Activated T-cell treated with anti-CD3 and anti-CD28 coated beads for 1 hour (primary cell): ENCODE data around the gene TLE1.
"Not testable (repeated sequence)": the region's sequence is repeated elsewhere in the genome, so short reads cannot be mapped to it uniquely, and the experiment has no call there.

ENCODE experiments used
- DNase-seq: peaks from one replicate; pipeline ENCODE4 v3.0.0-alpha.2; 2020; ENCODE audit warnings: low read depth

The TLE1 gene

DNA sequence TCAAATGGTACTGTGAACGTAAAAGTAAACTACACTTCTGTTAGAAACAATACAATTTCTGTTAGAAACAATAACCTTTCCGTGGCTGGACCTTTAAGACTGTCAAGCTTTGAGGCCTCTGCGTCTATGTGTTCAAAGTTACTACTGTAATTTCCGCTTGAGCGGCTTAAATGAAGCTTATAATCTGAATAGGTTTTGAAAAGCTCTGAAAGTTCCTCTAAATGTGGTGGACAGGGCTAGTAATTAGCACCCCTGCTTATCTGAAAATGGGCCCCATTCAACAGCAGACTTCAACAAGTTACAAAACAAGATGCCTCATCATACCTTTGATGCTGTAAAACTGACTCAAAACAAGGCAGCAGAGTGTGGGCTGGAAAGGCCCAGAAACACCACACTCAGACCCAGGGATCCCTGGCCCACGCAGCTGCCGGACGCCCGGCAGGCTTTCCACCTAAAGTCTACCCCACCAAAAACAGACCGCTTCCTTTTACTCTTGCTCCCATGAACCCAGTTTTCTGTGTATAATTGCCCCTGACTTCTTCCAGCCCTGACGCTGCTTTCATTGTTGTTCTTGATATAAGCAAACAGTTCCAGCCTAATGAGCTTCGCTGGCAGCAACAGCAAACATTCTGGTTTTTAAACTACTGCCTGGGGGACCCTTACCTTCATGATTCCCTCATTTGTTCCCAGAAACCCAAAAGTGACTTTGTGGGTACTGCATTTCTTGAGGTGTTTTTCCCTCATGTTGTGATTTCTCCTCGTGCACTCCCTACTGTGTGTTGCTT lies 66.7 kb downstream of the TLE1 start:
- DNase-seq, result no peak

- no peak for DNase-seq
These were observed 67.5 kb downstream of the TLE1 start for GRCh38 chr9:81621785-81622259.

DNA sequence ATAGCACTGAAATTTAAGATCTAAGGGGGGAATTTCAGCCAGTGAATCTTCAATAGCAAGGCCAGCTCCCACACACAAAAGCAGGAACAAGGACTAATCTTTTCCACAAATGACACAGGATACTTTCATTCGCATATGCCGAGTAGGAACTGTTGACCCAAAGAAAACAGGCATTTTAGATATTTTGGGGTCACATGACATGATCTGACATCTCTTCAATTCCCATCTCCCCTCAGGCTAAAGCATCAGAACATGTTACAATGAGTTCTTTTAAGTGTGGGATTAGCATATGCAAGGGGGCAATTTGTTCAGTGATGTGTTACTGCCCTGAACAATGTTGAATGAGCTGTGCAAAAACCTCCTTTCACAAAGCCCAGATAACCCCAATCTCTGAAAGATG lies 68.2 kb downstream of the TLE1 start:
- DNase-seq, result no peak

- DNase-seq, result no peak
These were observed 69.4 kb downstream of the TLE1 start for GRCh38 chr9:81620002-81620390.

DNA sequence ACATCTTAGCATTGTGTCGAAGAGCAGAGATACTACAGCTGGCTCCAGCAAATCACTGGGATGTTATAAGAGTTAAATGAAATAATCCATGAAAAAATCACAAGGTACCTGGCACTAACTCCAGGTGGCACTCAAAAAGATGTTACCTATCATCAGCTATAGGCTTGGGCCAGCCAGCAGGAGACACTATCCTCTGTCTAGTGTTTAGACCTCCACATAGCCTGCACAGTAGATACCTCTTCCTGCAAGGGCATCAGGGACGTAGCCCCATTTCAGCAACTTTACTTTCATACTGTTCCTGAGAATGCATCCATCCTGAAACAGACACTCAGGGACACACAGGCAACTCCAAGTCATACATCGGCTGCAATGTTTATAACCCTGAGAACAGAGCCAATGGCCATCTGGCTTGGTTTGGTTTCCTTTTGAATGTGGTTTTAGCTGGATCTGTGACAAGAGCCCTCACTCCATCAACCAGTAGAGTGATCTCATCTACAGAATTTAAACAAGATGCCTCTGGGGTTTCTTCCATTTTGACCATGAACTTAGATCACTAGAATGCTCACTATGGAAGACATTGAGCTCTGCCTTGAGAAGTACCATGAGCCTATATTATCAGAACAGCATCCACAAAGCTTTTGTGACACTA lies 69.9 kb downstream of the TLE1 start:
- no peak for DNase-seq

DNA sequence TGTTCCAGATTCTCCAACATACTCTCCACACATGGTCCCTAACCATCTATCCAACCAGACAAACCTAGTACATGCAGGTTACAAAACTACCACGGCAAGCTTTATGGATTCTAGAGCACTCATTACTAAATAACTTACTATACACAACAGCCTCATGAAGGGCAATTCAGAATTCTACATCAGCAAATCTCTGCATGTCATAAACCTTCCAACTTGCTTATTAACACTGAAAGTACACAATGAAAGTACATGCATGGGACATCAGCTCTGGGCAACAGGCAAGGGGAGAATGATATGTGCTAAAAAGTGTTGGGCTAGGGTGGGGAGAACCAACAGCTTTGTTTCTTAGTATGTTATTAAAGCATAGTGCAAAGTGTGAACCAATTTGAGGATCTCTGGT lies 70.4 kb downstream of the TLE1 start:
- DNase-seq, result no peak

- DNase-seq, result no peak
These were observed 73.2 kb downstream of the TLE1 start for GRCh38 chr9:81616141-81616540.

GRCh38 chr9:81614335-81614734 lies 75.0 kb downstream of the TLE1 start:
- no peak for DNase-seq

DNA sequence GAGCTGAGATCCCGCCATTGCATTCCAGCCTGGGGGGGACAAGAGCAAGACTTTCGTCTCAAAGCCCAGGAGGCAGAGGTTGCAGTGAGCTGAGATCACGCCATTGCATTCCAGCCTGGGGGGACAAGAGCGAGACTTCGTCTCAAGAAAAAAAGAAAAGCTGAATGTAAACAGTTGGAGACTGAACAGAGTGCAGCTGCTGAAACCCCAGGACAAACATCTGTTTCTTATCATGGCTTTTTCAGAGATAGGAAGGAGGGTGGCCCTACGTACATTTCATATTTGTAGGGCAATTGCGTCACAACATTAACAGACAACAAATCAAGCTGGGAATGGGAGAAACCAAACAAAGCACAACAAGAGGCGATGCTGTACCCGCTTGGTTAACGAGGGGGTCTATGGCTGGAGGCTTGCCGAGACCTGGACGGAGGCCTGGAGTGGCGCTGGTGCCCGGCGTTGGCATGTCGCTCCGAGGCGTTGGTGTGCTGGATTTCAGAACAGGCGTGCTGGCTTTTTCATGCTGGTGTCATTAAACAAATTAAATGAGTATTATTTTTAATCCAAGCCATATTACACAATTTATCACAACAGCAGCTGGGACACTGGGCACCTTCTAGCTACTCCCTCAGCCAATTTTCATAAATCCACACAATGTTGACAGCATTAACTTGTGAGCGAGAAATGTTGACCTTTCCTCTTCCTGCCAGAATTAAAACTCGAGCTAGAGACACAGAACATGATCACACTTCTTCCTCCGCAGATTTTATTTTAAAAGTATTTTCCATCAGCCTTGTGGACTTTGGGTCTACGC lies 76.1 kb downstream of the TLE1 start:
- no peak for DNase-seq

GRCh38 chr9:81611664-81612063 lies 77.7 kb downstream of the TLE1 start:
- DNase-seq, result no peak

GRCh38 chr9:81610740-81611107 lies 78.6 kb downstream of the TLE1 start:
- DNase-seq, result no peak

DNA sequence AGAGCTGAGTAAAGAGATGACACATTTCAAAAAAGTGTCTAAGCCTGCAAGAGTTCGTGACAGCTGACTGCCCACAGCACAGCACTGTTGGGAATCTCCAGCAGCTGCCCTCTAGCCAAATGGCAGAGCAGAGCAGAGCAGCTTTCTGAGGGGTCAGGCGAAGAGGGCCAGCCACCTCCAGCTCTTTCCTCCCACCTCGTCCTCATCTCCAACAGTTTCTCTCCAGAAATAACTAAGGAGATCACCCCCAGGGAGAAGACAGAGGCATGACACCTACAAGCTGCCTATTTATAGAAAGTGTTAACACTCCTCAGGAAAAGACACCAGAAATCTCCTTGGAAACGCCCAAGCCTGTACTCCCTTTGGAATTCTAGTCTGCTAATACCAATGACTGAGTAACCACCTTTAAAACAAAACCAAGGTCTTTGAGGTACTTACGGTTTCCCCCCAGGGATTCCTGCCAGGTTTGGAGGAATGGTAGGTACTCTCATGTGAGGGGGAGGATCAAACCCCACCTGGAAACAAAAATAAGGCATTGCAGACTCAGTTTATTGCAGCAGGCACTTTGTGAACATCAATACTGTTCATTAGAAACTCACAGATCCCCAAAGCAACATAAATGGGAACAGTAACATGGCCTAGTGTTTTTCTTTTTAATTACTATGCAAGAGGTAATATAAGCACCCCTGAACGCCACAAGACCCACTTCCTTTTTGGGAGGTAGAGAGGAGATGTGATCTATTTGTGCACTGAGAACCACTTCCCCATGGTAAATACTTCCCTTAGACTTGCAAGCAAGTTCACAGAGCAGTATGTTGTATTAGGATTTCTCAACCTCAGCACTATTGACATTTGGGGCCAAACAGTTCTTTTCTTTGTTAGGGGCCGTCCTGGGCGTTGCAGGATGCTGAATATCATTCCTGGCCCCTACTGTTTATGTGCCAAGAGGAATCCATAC lies 79.3 kb downstream of the TLE1 start:
- no peak for DNase-seq

GRCh38 chr9:81608289-81608657 lies 81.1 kb downstream of the TLE1 start:
- no peak for DNase-seq

GRCh38 chr9:81607593-81608288 lies 81.6 kb downstream of the TLE1 start:
- no peak for DNase-seq

GRCh38 chr9:81606261-81606660 lies 83.1 kb downstream of the TLE1 start:
- DNase-seq, result not testable (repeated sequence)

DNA sequence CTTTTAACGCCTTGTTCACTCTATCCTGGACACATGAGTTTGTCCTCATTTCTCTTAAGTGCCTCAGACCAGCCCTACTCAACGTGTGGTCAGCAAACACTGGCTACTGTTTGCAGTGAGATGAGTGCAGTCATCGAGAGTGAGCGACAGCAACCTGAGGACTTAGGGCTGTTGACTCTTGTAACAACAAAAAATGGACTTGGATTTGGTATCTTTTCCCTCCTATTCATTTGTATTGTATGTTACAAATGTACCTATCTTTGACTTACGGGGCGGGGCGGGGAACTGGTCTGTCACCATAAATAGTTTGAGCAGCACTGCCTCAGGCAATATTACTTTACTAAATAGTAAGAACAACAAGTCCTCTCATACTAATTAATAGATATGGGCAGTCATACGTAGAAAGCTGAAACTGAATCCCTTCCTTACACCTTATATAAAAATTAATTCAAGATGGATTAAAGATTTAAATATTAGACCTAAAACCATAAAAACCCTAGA lies 84.1 kb downstream of the TLE1 start:
- no peak for DNase-seq

- DNase-seq, result no peak
These were observed 84.8 kb downstream of the TLE1 start for GRCh38 chr9:81604306-81605169.

- no peak for DNase-seq
These were observed 86.3 kb downstream of the TLE1 start for GRCh38 chr9:81602887-81603680.
